Measurements from ENCODE around the gene ASPN. TPM values are rescaled to one million over a fixed set of nuclear protein-coding genes. Genes with fewer than 3 reads are reported as not detected.

Gene ASPN
- total and polyA plus RNA-seq, 9 of the 15 experiments (the other 6 are each of a cell fraction or from before 2014, with no cell fraction given): 0.03 to 0.07 TPM; not detected in 7

DNA sequence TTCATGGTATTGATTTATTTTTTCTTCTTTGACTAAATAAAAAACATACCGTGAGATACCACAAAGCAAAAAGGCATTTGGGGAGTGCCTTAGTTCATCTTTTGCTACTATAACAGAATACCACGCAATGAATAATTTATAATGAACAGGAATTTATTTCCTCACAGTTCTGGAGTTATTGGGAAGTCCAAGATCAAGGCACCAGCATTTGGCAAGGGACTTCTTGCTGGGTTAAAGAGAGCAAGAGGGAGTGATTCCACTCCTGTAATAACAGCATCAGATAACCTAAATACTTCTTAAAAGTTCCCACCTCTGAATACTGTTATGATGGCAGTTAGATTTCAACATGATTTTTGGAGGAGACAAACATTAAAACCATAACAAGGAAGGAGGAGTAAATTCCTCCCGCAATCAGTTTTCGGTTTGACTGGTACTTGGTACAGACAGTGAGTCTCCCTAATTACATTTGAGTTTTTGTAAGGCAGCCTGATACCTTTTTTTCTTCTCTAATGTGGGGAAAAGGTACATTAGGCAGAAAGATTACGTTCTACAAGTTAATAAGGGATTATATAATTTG is 49.2 kb downstream of the ASPN start:
- POLR2A ChIA-PET: no interaction called here
- FAIRE-seq (no peak), ATAC-seq (no peak), DNase-seq (ENCODE audit: extremely low read depth in 1 of 4, low spot score in 3 of 4) (no peak)
- no peak overlapping the region for H2AFZ ChIP-seq (ENCODE audit: low read depth, low read length)
- H3K27me3 ChIP-seq (ENCODE audit: control insufficient read depth in 2 of 2, insufficient read depth in 2 of 2, low read length in 2 of 2): no peaks in the 10 kb centered on the region
- no peaks in the 10 kb centered on the region for H3K9me3 ChIP-seq (replicated peaks; ENCODE audit: control insufficient read depth, insufficient read depth, low read depth, low read length)
- H3K27ac ChIP-seq (ENCODE audit: extremely low read depth, low read depth, low read length): no peak overlapping the region
- CTCF ChIA-PET (ENCODE audit: low intra/inter-chr PET ratio): no interaction called here
- 83% methylated on average over 5 of the region's 5 CpGs for WGBS (ENCODE audit: insufficient coverage, low coverage, missing lambda C conversion rate)
- BruUV-seq (replicated peaks): no TSS peak
- H3K9me1 ChIP-seq (ENCODE audit: control insufficient read depth, insufficient read depth, low read length): no peaks in the 10 kb centered on the region
- intact Hi-C loops (cut with micrococcal nuclease): loop anchor here (10.0 kb wide), 1 partner anchor 78 kb away; no protein-coding TSS in a partner anchor
- in situ Hi-C loops (cut with MboI): loop anchor here (10.0 kb wide), 1 partner anchor 298 kb away; no protein-coding TSS in a partner anchor
- no peak overlapping the region for H3K4me3 ChIP-seq
- TF ChIP-seq RBBP5 (IDR thresholded peaks at IDR 0.05; ENCODE audit: borderline replicate concordance, insufficient read depth, low read length, poor library complexity, severe bottlenecking): no peak
- TF ChIP-seq, protein P1, sequence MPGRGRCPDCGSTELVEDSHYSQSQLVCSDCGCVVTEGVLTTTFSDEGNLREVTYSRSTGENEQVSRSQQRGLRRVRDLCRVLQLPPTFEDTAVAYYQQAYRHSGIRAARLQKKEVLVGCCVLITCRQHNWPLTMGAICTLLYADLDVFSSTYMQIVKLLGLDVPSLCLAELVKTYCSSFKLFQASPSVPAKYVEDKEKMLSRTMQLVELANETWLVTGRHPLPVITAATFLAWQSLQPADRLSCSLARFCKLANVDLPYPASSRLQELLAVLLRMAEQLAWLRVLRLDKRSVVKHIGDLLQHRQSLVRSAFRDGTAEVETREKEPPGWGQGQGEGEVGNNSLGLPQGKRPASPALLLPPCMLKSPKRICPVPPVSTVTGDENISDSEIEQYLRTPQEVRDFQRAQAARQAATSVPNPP (IDR thresholded peaks at IDR 0.05; ENCODE audit: borderline replicate concordance, insufficient read depth, insufficient read length): no peak
- no peak for TF ChIP-seq PCBP2 (IDR thresholded peaks at IDR 0.05; ENCODE audit: low read depth, low read length, poor library complexity, severe bottlenecking)
- H3K4me2 ChIP-seq (ENCODE audit: insufficient read depth, low read length): no peak overlapping the region
- H4K20me1 ChIP-seq (replicated peaks; ENCODE audit: control insufficient read depth, insufficient read depth, low read length): no peaks in the 10 kb centered on the region
- no peaks in the 10 kb centered on the region for H3K4me1 ChIP-seq (replicated peaks in 1 of 2; ENCODE audit: control insufficient read depth in 2 of 2, insufficient read depth in 2 of 2, low read length in 2 of 2)
- H3K79me2 ChIP-seq (ENCODE audit: control insufficient read depth, insufficient read depth, low read length): no peaks in the 10 kb centered on the region
- no peak overlapping the region for H3K9ac ChIP-seq (ENCODE audit: insufficient read depth in 1 of 2, low read depth in 2 of 2, low read length in 2 of 2)
- H3K36me3 ChIP-seq (ENCODE audit: control insufficient read depth, insufficient read depth, low read length): no peaks in the 10 kb centered on the region

All from K562 (cell line).